WERI-Rb-1 (cell line): ENCODE measurements around the gene NAALADL2.

Source experiments
- DNase-seq: peaks from one replicate; pipeline ENCODE4 v3.0.0-alpha.2; 2020
- H3K27ac ChIP-seq: fragments of 250-450 bp; sonication (Bioruptor Pico); 2 replicates; pipeline ENCODE4 v1.5.1; 2020; ENCODE audit warnings: mild to moderate bottlenecking, moderate library complexity
- H3K27me3 ChIP-seq: fragments of 250-450 bp; sonication (Bioruptor Pico); 2 replicates; pipeline ENCODE4 v1.5.1; 2021; ENCODE audit warnings: mild to moderate bottlenecking, low read depth, moderate library complexity; ENCODE audit not compliant: insufficient read depth, severe bottlenecking
- H3K36me3 ChIP-seq: fragments of 250-450 bp; sonication (Bioruptor Pico); 2 replicates; pipeline ENCODE4 v1.5.1; 2020; ENCODE audit warnings: mild to moderate bottlenecking, moderate library complexity
- H3K4me3 ChIP-seq: 2 replicates; pipeline ENCODE4 v1.5.1; 2011; ENCODE audit warnings: low read depth, mild to moderate bottlenecking, control low read depth, low read length
- H3K9me3 ChIP-seq: fragments of 250-450 bp; sonication (Bioruptor Pico); 2 replicates; pipeline ENCODE4 v1.5.1; 2021; ENCODE audit warnings: mild to moderate bottlenecking, moderate library complexity; ENCODE audit not compliant: severe bottlenecking
- CTCF ChIP-seq: IDR thresholded peaks from 2 replicates; pipeline ENCODE4 v1.5.1; 2011; ENCODE audit warnings: low read depth, mild to moderate bottlenecking, control low read depth, inconsistent platforms, low read length

The NAALADL2 gene

DNA sequence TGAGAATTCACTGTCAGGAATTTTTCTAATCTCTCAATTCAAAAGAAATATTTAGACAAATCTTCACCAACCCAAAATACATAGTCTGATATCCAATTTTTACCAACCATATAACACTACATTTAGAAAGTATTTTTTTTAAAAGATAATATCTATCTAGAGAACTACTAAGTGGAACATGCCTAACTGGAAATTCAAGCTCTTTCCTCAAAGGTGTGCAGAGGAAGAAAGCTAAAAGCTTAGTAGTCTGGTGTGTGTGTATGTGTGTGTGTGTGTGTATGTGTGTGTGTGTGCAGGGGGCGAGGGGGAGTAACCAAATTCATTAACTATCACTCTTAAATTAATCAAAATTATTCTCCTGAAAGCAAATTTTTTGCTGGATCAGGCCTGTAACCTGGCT lies 797.3 kb downstream of the NAALADL2 start:
- Histone ChIP-seq H3K27ac (no peak overlapping the region), H3K27me3 (no peaks in the 10 kb centered on the region), H3K4me3 (no peak overlapping the region), H3K36me3 (no peaks in the 10 kb centered on the region), H3K9me3 (no peaks in the 10 kb centered on the region)
- TF ChIP-seq CTCF = no peak
- DNase-seq = no peak

GRCh38 chr3:175659670-175660350 lies 800.7 kb downstream of the NAALADL2 start:
- H3K9me3 ChIP-seq = no peaks in the 10 kb centered on the region
- H3K4me3 ChIP-seq = no peak overlapping the region
- H3K27ac ChIP-seq = no peak overlapping the region
- H3K36me3 ChIP-seq = no peaks in the 10 kb centered on the region
- no peak for TF ChIP-seq CTCF
- no peak for DNase-seq
- H3K27me3 ChIP-seq = no peaks in the 10 kb centered on the region

- TF ChIP-seq CTCF = no peak
- no peaks in the 10 kb centered on the region for H3K9me3 ChIP-seq
- H3K36me3 ChIP-seq = no peaks in the 10 kb centered on the region
- H3K27ac ChIP-seq = no peak overlapping the region
- DNase-seq = no peak
- no peaks in the 10 kb centered on the region for H3K27me3 ChIP-seq
- H3K4me3 ChIP-seq = no peak overlapping the region
These were observed 803.7 kb downstream of the NAALADL2 start for GRCh38 chr3:175662815-175663214.

GRCh38 chr3:175664911-175665310 lies 805.8 kb downstream of the NAALADL2 start:
- Histone ChIP-seq H3K4me3 (no peak overlapping the region), H3K36me3 (no peaks in the 10 kb centered on the region), H3K27me3 (no peaks in the 10 kb centered on the region), H3K27ac (no peak overlapping the region), H3K9me3 (no peaks in the 10 kb centered on the region)
- TF ChIP-seq CTCF = no peak
- DNase-seq = no peak

DNA sequence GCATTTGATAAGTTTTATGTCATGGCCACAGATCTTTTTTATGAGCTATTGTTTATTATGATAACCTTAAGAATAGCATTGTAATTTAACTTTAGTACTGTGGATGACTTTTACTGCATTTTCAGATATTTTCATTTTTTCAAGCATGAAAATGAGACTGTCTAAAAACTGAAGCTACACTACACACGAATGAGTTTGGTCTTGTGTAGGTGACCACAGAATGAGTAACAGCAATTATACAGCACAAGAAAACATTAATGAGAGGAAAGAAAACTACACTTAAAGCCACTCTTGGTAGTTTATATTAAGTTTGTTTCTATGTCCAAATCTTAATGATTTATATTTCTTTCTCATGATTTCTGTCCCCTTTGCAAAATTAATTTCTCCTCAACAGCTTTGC lies 809.2 kb downstream of the NAALADL2 start:
- no peaks in the 10 kb centered on the region for H3K27me3 ChIP-seq
- no peak for DNase-seq
- H3K27ac ChIP-seq = no peak overlapping the region
- no peak for TF ChIP-seq CTCF
- no peaks in the 10 kb centered on the region for H3K36me3 ChIP-seq
- no peak overlapping the region for H3K4me3 ChIP-seq
- no peaks in the 10 kb centered on the region for H3K9me3 ChIP-seq

DNA sequence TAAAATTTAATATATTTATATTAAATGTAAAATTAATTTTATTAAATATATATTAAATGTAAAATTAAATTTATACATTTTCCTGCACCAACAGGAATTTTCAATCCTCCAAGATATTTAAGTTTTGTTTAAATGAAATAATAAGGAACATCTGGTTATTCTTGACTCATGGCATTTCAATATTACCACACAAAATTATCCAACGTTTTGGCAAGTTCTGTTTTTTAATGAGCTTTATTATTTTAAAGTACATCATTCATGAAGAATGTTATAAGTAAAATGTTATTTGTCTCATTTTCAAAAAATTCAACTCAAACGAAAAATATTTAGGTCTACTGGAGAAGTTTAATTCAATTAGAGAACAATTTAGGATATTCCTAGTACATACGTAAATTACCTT lies 811.4 kb downstream of the NAALADL2 start:
- no peak for DNase-seq
- TF ChIP-seq CTCF = no peak
- H3K27ac ChIP-seq = no peak overlapping the region
- no peak overlapping the region for H3K4me3 ChIP-seq
- H3K9me3 ChIP-seq = no peaks in the 10 kb centered on the region
- H3K36me3 ChIP-seq = no peaks in the 10 kb centered on the region
- H3K27me3 ChIP-seq = no peaks in the 10 kb centered on the region
